SK-N-SH (cell line): Measurements from ENCODE around the gene APH1B. TPM values are rescaled to one million over a fixed set of nuclear protein-coding genes. Genes with fewer than 3 reads are reported as not detected.
A peak's percentile ranks its signal among the peaks of the same experiment; 100 is the strongest.

ENCODE experiments used
- CTCF ChIA-PET: fragments of 300-600, 350-600 bp; formaldehyde crosslinking; extraction: SDS; loops from one replicate; lab custom pipeline; 2021; lab: Yijun Ruan, JAX
- POLR2A ChIA-PET: fragments of 350-600 bp; sonication (Branson Sonifier 250); formaldehyde crosslinking; extraction: SDS; loops from one replicate; lab custom pipeline; 2020; ENCODE audit warnings: antibody characterized with exemption, inconsistent platforms; lab: Yijun Ruan, JAX
- DNase-seq: peaks from one replicate; pipeline ENCODE4 v3.0.0; 2012
- H2AFZ ChIP-seq: fragments of 200-600 bp; sonication (generic); 2 replicates; pipeline ENCODE4 v1.8.1; 2016; ENCODE audit warnings: antibody characterized with exemption, mild to moderate bottlenecking, low read depth
- H3F3A ChIP-seq: fragments of 200-600 bp; sonication (generic); replicated peaks from 2 replicates; pipeline ENCODE3; 2016; ENCODE audit warnings: antibody characterized with exemption, mild to moderate bottlenecking; ENCODE audit not compliant: insufficient read depth
- H3K27ac ChIP-seq, 2 experiments: fragments of 200-500 bp in 1 of 2; fragments of 200-600 bp in 1 of 2; sonication (Bioruptor generic) in 1 of 2; sonication (generic), shearing (Covaris generic) in 1 of 2; 2 replicates each; pipeline versions ENCODE4 v1.5.1 to v1.6.1; 2014 to 2016; ENCODE audit warnings: low read depth in 2 of 2, inconsistent platforms in 1 of 2, low read length in 1 of 2, mild to moderate bottlenecking in 1 of 2, mixed read lengths in 1 of 2
- H3K27me3 ChIP-seq: fragments of 200-600 bp; sonication (generic), shearing (Covaris generic); 2 replicates; pipeline ENCODE4 v1.6.1; 2016; ENCODE audit warnings: mixed run types; ENCODE audit not compliant: insufficient read depth
- H3K36me3 ChIP-seq, 2 experiments: fragments of 200-500 bp in 1 of 2; fragments of 200-600 bp in 1 of 2; sonication (Bioruptor generic) in 1 of 2; sonication (generic) in 1 of 2; replicated peaks in 1 of 2; 2 replicates each; pipeline versions ENCODE3 to v1.5.1; 2014 to 2016; ENCODE audit warnings: low read length in 1 of 2, mild to moderate bottlenecking in 1 of 2; ENCODE audit not compliant: insufficient read depth in 2 of 2, control insufficient read depth in 1 of 2
- H3K4me1 ChIP-seq, 2 experiments: fragments of 200-500 bp in 1 of 2; fragments of 200-600 bp in 1 of 2; sonication (Bioruptor generic) in 1 of 2; sonication (generic), shearing (Covaris generic) in 1 of 2; 2 replicates each; pipeline versions ENCODE4 v1.5.1 to v1.6.1; 2014 to 2016; ENCODE audit warnings: low read depth in 1 of 2, low read length in 1 of 2, mixed run types in 1 of 2; ENCODE audit not compliant: insufficient read depth in 2 of 2, control insufficient read depth in 1 of 2
- H3K4me2 ChIP-seq: fragments of 200-600 bp; sonication (generic), shearing (Covaris generic); 2 replicates; pipeline ENCODE4 v1.6.1; 2017; ENCODE audit warnings: mixed run types
- H3K4me3 ChIP-seq, 2 experiments: fragments of 200-500 bp in 1 of 2; fragments of 200-600 bp in 1 of 2; sonication (Bioruptor generic) in 1 of 2; sonication (generic), shearing (Covaris generic) in 1 of 2; 2 replicates each; pipeline versions ENCODE4 v1.5.1 to v1.8.1; 2014 to 2016; ENCODE audit warnings: low read depth in 2 of 2, inconsistent platforms in 1 of 2, low read length in 1 of 2, mild to moderate bottlenecking in 1 of 2, mixed read lengths in 1 of 2, moderate library complexity in 1 of 2
- H3K79me2 ChIP-seq: fragments of 200-600 bp; sonication (generic); 2 replicates; pipeline ENCODE4 v1.8.1; 2017; ENCODE audit warnings: mild to moderate bottlenecking; ENCODE audit not compliant: insufficient read depth
- H3K9ac ChIP-seq: fragments of 200-600 bp; sonication (generic); 2 replicates; pipeline ENCODE4 v1.6.1; 2017; ENCODE audit warnings: mixed run types
- H3K9me2 ChIP-seq: fragments of 200-600 bp; sonication (generic); 2 replicates; pipeline ENCODE4 v1.6.1; 2017; ENCODE audit warnings: mixed run types
- H3K9me3 ChIP-seq: fragments of 200-600 bp; sonication (generic); 2 replicates; pipeline ENCODE4 v1.6.1; 2017; ENCODE audit warnings: mixed run types, mild to moderate bottlenecking, moderate library complexity
- H4K20me1 ChIP-seq: fragments of 200-600 bp; sonication (generic); 2 replicates; pipeline ENCODE4 v1.6.1; 2017; ENCODE audit warnings: mild to moderate bottlenecking, mixed run types; ENCODE audit not compliant: insufficient read depth
- CHD2 ChIP-seq: fragments of 150-350 bp; IDR thresholded peaks from 2 replicates; pipeline ENCODE4 v1.6.1; 2018; ENCODE audit warnings: low read length; ENCODE audit not compliant: partially characterized antibody
- EP300 ChIP-seq, 2 experiments: IDR thresholded peaks; 2 replicates each; pipeline versions ENCODE4 v1.4.0 to v1.6.1; 2012; ENCODE audit warnings: borderline replicate concordance in 1 of 2, low read depth in 1 of 2, low read length in 1 of 2
- GATA2 ChIP-seq: sonication (generic); formaldehyde crosslinking; IDR thresholded peaks from 2 replicates; pipeline ENCODE4 v1.5.0; 2020; ENCODE audit warnings: mild to moderate bottlenecking, missing genetic modification reagents
- MEF2A ChIP-seq: IDR thresholded peaks from 2 replicates; pipeline ENCODE4 v1.4.0; 2012; ENCODE audit warnings: low read depth, borderline replicate concordance
- RAD21 ChIP-seq: IDR thresholded peaks from 2 replicates; pipeline ENCODE4 v1.6.1; 2012; ENCODE audit warnings: mild to moderate bottlenecking, low read length
- RCOR1 ChIP-seq: fragments of 150-350 bp; IDR thresholded peaks from 2 replicates; pipeline ENCODE4 v1.6.1; 2017; ENCODE audit warnings: antibody characterized with exemption, low read length
- RFX5 ChIP-seq: IDR thresholded peaks from 2 replicates; pipeline ENCODE4 v1.6.1; 2012; ENCODE audit warnings: mild to moderate bottlenecking, improper control_type of control experiment, low read length
- SMC3 ChIP-seq: IDR thresholded peaks from 2 replicates; pipeline ENCODE4 v1.6.1; 2012; ENCODE audit warnings: low read depth, low read length, improper control_type of control experiment
- TAF1 ChIP-seq: IDR thresholded peaks from 2 replicates; pipeline ENCODE4 v1.6.1; 2012; ENCODE audit warnings: low read depth, mild to moderate bottlenecking, low read length, moderate library complexity, borderline replicate concordance
- USF2 ChIP-seq: fragments of 150-350 bp; IDR thresholded peaks from 2 replicates; pipeline ENCODE4 v1.6.1; 2017; ENCODE audit warnings: antibody characterized with exemption, low read length, low read depth, borderline replicate concordance
- WGBS: methylation state at CpG from one replicate; pipeline ENCODE4 v1.1.6; 2017; ENCODE audit warnings: low lambda C conversion rate; 5-methylcytosine and 5-hydroxymethylcytosine counted together
- polyA plus RNA-seq, 3 experiments: library from polyadenylated mRNA; depleted of rRNA; stranded (reverse); fragments of >200 nt; gene quantifications; 2 replicates each; pipeline ENCODE4 v1.2.3, GENCODE V29; 2012
- TF ChIP-seq, protein P1 (sequence below): fragments of 150-350 bp; IDR thresholded peaks from 2 replicates; pipeline ENCODE4 v1.6.1; 2016; ENCODE audit warnings: mild to moderate bottlenecking, low read depth, low read length
- TF ChIP-seq, protein P2 (sequence below): fragments of 200-600 bp; sonication (generic); IDR thresholded peaks from 2 replicates; pipeline ENCODE4 v1.6.1; 2017; ENCODE audit warnings: antibody characterized with exemption, mild to moderate bottlenecking, moderate library complexity

The APH1B gene
- polyA plus RNA-seq, 1 of the 3 experiments (the other 2 are of a cell fraction): 7.6 TPM

DNA sequence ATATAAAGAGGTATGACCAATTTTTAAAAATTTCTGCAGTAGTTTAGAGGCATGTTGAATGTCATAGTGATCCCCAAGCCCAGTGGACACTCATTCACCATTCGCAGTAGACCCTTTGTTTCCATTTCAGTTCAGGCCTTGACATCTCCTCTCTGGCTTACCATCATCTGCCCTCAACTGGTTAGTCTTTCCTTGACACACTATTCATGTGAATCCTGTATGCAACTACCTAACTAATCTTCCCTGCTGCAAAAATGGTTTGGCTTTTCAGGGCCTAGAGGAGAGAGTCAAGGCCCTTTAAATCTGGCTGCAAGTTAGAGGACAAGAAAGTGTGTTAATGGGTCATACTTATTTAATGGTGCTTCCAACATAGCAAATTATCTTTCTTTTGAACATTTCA is 10.9 kb downstream of the APH1B start:
- Histone ChIP-seq H3K27me3 (no peaks in the 10 kb centered on the region), H3K9ac (peak overlapping the region; percentile 24; the same call in 1 of the 2 replicates), H3K4me3 (0 out of 4 replicates have a peak overlapping the region, but pooled peaks of 1 of the 2 experiments have one; percentile 40), H3K4me2 (0 out of 2 replicates have a peak overlapping the region, but pooled peaks have one; percentile 22), H3K79me2 (0 out of 2 replicates have a peak, but pooled peaks cover 6% of the 10 kb centered on the region), H4K20me1 (no peaks in the 10 kb centered on the region), H3K4me1 (peaks cover 0 to 21% of the 10 kb centered on the region in 2 experiments; a peak in 2 of 4 replicates), H3F3A (peaks cover 34% of the 10 kb centered on the region), H2AFZ (no peak overlapping the region), H3K9me3 (no peaks in the 10 kb centered on the region), H3K36me3 (peaks cover 18 to 36% of the 10 kb centered on the region in 2 experiments), H3K9me2 (no peaks in the 10 kb centered on the region), H3K27ac (peak overlapping the region in 1 of 2 experiments; percentile 34; a peak in 1 of 4 replicates)
- no peak for DNase-seq
- TF ChIP-seq TAF1 (no peak), CHD2 (no peak), SMC3 (no peak), USF2 (no peak), MEF2A (no peak), RFX5 (no peak), GATA2 (no peak)
- TF ChIP-seq, protein P1, sequence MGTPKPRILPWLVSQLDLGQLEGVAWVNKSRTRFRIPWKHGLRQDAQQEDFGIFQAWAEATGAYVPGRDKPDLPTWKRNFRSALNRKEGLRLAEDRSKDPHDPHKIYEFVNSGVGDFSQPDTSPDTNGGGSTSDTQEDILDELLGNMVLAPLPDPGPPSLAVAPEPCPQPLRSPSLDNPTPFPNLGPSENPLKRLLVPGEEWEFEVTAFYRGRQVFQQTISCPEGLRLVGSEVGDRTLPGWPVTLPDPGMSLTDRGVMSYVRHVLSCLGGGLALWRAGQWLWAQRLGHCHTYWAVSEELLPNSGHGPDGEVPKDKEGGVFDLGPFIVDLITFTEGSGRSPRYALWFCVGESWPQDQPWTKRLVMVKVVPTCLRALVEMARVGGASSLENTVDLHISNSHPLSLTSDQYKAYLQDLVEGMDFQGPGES: no peak
- 78% methylated on average over 1 of the region's 1 CpG for WGBS
- ChIA-PET CTCF (interaction anchor here (0.7 to 6.2 kb wide), 25 partner anchors 9 to 311 kb away, joined by 3 to 73 read pairs (median 4); partner anchors contain the start of genes CA12 and USP3), POLR2A (no interaction called here)

DNA sequence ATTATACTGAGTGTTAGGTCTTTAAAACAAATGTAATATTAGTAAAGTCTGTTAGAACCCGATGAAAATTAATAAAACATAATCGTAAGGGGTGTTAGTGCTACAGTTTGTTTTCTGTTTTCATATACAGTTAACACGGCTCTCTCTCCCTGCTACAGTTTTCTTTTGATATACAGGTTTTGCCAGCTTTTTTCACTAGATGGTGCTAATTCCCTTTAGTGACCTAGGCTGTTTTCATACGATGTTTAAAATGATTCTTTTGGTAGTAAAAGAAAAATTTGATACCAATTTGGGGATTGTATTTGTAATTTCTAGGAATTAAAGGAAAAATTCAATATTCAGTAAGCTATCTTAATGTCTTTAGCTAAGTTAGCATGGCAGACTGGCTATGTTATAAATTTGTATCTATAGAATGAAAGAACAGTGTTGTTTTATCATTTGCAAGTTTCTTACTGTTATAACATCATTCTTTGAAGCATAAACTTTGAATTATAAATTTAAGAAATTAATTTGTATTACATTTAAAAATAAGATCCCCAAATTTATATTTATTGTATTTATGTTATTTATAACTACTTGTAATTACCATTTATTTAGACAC is 11.5 kb downstream of the APH1B start:
- H3F3A ChIP-seq: peaks cover 34% of the 10 kb centered on the region
- H3K9ac ChIP-seq: peak overlapping the region; percentile 24; the same call in 1 of the 2 replicates
- H3K4me3 ChIP-seq: peak overlapping the region in 1 of 2 experiments; percentile 40; a peak in 1 of 4 replicates
- H4K20me1 ChIP-seq: no peaks in the 10 kb centered on the region
- H3K27me3 ChIP-seq: no peaks in the 10 kb centered on the region
- CTCF ChIA-PET: interaction anchor here (0.6 to 6.2 kb wide), 33 partner anchors 9 to 300 kb away, joined by 3 to 73 read pairs (median 4); partner anchors contain the start of genes CA12 and USP3
- no peaks in the 10 kb centered on the region for H3K9me2 ChIP-seq
- no peaks in the 10 kb centered on the region for H3K9me3 ChIP-seq
- 3% methylated on average over 4 of the region's 4 CpGs for WGBS
- 0 out of 2 replicates have a peak, but pooled peaks cover 6% of the 10 kb centered on the region for H3K79me2 ChIP-seq
- H3K36me3 ChIP-seq: peaks cover 18 to 33% of the 10 kb centered on the region in 2 experiments
- H2AFZ ChIP-seq: no peak overlapping the region; the same call in 1 of the 2 replicates
- 0 out of 2 replicates have a peak overlapping the region, but pooled peaks have one; percentile 22 for H3K4me2 ChIP-seq
- DNase-seq: peak; percentile 66
- H3K4me1 ChIP-seq: peaks cover 0 to 21% of the 10 kb centered on the region in 2 experiments; a peak in 2 of 4 replicates
- TF ChIP-seq, protein P2, sequence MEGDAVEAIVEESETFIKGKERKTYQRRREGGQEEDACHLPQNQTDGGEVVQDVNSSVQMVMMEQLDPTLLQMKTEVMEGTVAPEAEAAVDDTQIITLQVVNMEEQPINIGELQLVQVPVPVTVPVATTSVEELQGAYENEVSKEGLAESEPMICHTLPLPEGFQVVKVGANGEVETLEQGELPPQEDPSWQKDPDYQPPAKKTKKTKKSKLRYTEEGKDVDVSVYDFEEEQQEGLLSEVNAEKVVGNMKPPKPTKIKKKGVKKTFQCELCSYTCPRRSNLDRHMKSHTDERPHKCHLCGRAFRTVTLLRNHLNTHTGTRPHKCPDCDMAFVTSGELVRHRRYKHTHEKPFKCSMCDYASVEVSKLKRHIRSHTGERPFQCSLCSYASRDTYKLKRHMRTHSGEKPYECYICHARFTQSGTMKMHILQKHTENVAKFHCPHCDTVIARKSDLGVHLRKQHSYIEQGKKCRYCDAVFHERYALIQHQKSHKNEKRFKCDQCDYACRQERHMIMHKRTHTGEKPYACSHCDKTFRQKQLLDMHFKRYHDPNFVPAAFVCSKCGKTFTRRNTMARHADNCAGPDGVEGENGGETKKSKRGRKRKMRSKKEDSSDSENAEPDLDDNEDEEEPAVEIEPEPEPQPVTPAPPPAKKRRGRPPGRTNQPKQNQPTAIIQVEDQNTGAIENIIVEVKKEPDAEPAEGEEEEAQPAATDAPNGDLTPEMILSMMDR: peak; percentile 88
- TF ChIP-seq EP300 (IDR thresholded peaks at IDR 0.05; ENCODE audit: borderline replicate concordance in 1 of 2, low read depth in 1 of 2, low read length in 1 of 2) (no peak), SMC3 (peak; percentile 92), RAD21 (peak; percentile 95), RCOR1 (no peak)
- POLR2A ChIA-PET: no interaction called here
- H3K27ac ChIP-seq: peak overlapping the region in 1 of 2 experiments; percentile 34; a peak in 1 of 4 replicates
